ENCODE data around the gene GPX3.

GPX3 gene

DNA sequence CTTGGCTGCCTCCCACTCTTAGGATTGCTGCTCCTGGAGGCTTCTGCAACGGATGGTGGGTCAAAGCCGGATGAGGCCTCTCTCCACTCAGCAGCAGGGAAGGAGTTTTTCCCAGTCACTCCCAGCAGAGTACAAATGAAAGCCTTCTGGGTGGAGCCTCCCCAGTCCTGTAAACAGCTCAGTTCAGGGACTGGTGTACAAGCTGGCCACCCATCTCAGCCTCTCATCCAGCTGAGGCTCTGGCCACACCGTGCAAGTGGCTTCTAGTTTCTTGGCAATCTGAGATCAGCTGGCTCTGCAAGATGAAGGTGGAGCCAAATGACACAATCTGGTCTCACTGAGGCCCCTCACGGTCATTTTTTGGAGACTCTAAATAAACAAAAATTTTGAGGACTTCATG, 10.0 kb downstream of the GPX3 start:
- no peak for DNase-seq (ENCODE audit: low read depth)
- H3K4me3 ChIP-seq (ENCODE audit: low read depth, low read length): no peak overlapping the region
- TF ChIP-seq, protein P1, sequence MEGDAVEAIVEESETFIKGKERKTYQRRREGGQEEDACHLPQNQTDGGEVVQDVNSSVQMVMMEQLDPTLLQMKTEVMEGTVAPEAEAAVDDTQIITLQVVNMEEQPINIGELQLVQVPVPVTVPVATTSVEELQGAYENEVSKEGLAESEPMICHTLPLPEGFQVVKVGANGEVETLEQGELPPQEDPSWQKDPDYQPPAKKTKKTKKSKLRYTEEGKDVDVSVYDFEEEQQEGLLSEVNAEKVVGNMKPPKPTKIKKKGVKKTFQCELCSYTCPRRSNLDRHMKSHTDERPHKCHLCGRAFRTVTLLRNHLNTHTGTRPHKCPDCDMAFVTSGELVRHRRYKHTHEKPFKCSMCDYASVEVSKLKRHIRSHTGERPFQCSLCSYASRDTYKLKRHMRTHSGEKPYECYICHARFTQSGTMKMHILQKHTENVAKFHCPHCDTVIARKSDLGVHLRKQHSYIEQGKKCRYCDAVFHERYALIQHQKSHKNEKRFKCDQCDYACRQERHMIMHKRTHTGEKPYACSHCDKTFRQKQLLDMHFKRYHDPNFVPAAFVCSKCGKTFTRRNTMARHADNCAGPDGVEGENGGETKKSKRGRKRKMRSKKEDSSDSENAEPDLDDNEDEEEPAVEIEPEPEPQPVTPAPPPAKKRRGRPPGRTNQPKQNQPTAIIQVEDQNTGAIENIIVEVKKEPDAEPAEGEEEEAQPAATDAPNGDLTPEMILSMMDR (IDR thresholded peaks at IDR 0.05; ENCODE audit: insufficient read depth, low read depth, low read length, missing control alignments): no peak

DNA sequence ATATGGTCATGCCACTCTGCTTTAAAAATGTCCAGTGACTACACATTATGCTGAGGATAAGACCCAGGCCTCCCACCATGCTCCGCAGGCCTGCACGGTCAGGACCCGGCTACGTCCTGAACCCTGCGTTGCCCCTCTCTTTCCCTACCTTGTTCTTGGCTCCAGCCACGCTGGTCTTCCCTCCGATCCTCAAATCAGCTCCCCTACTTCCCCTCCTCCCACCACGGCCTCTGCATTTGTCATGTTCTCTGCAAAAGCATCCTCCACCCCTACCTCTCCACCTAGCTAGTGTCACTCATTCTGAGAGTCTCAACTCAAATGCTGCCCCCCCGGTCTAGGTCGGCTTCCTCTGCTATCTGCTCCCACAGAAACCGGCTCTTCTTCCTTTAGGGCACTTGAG, 11.2 kb downstream of the GPX3 start:
- TF ChIP-seq, protein P1 (IDR thresholded peaks at IDR 0.05; ENCODE audit: insufficient read depth, low read depth, low read length, missing control alignments): no peak
- H3K4me3 ChIP-seq (ENCODE audit: low read depth, low read length): no peak overlapping the region
- no peak for DNase-seq (ENCODE audit: low read depth)

DNA sequence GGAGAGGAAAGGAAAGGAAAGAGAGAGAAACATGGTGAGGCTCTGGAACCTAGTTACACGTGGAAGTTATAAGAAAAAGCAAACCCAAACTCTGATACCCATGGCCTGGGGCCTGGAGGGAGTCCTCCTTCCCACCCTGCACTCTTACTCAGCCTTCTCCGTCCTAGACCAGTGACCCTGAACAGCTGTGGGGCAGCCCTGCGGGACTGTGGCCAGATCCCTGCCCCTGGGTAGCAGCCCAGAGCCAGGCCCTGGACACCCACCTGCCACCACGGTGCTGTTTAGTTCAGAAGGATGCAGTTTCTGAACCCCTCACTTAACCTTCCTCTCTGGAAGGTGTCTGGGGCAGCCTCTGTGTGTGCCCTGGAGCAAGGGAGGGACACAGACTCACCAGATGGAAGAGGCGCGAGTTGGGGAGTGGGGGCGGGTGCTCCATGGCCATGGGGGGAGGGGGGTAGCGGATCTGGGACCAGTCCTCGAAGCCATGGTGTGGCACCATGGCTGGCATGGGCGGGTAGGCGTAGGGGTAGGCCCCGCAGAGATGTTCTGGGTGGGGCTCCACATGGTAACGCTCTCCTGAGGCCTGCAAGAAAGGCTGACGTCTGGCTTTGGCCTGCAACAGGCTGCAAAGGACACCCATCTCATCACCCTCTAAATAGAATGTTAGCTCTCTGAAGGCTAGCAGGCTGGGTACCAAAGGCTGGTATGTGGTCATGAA, 13.0 kb downstream of the GPX3 start:
- no peak for DNase-seq (ENCODE audit: low read depth)
- H3K4me3 ChIP-seq (ENCODE audit: low read depth, low read length): no peak overlapping the region
- TF ChIP-seq, protein P1 (IDR thresholded peaks at IDR 0.05; ENCODE audit: insufficient read depth, low read depth, low read length, missing control alignments): no peak

DNA sequence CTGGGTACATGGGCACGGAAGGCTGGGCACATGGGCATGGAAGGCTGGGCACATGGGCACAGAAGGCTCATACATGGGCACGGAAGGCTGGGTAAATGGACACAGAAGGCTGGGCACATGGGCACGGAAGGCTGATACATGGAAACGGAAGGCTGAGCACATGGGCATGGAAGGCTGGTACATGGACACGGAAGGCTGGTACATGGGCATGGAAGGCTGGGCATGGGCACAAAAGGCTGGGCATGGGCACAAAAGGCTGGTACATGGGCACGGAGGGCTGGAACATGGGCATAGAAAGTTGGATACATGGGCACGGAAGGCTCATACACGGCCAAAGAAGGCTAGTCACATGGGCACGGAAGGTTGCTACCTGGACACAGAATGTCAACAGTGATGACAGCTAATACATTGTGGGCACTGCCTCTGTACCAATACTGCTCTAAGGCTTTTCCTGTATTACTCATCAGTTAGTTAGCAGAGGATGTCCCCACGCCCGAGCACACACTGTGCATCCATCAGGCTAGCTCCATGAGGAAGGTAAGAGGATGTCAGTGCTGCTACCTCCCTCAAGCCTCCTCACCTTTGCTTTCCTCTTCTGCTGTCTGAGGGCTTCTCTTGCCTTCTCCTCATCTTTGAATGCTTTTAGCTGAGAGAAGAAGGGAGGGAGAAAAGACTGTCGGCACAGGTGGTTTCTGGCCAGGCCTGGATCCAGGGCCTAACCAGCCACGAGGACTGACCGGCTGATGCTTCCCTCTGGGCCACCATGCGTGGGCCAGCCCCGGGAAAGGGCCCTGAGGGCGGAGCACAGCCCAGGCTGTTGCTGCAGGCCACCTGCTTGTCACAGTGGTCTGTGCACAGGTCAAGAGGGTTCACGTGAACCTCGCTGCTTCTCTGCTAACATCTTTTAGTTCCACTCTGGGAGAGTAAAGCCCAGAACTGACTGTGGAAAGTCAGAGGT, 14.3 kb downstream of the GPX3 start:
- TF ChIP-seq, protein P1 (IDR thresholded peaks at IDR 0.05; ENCODE audit: insufficient read depth, low read depth, low read length, missing control alignments): no peak
- H3K4me3 ChIP-seq (ENCODE audit: low read depth, low read length): no peak overlapping the region
- no peak for DNase-seq (ENCODE audit: low read depth)

DNA sequence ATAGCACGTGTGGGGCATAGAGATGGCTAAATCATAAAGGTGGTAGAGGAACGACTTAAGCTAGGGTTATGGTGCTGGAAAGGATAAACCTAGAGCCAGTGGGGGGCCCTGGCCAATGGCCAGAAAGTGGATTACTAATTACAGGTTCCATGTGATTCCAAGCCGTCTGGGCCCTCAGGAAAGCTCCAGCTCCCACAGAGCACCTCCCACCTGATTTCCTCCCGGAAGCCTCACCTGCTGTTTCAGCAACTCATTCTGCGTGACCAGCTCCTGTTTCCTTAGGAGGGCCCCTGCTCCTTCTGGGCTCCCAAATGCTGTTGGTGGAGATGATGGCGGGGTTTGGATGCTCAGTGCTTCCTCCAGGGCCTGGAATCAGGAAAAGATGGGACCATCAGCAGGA, 16.2 kb downstream of the GPX3 start:
- H3K4me3 ChIP-seq (ENCODE audit: low read depth, low read length): no peak overlapping the region
- TF ChIP-seq, protein P1 (IDR thresholded peaks at IDR 0.05; ENCODE audit: insufficient read depth, low read depth, low read length, missing control alignments): no peak
- no peak for DNase-seq (ENCODE audit: low read depth)

DNA sequence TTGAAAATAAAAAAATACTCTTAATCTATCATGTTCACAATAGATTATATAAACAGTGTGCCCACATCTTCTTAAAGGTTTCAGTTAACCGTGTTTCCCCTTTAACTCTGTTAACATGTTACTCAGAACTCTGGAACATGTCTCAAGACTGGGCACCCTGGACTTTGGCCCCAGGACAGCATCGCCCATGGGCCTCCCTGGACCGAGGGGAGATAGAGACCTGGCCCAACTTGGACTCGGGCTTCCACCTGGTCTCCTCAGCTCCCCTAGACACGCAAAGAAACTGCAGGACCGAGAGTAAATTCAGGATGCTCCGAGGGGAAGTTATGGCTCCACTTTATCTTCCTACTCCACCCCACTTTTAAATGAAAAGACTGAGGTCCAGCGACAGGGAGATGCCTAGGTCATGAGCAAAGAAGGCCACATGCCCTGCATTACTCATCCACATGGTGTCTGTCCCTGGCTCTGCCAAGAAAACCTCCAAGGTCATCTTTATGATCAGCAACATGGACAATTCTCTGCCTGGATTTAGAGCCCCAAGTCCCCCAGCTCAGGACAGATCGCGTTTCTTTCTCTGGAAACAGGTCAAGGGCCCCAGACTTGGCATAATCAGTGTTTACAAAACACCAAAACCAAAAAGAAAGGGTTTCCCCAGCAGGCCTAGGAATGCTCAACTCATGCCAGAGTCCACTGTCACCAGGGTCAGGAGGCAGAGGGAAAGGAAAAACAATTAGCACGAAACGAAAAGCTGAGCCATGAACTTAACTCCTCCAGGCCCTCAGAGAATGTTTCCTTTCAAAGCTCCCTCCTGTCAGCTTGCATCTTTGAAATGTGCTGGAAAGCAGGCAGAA, 17.4 kb downstream of the GPX3 start:
- DNase-seq (ENCODE audit: low read depth): no peak
- TF ChIP-seq, protein P1 (IDR thresholded peaks at IDR 0.05; ENCODE audit: insufficient read depth, low read depth, low read length, missing control alignments): no peak
- no peak overlapping the region for H3K4me3 ChIP-seq (ENCODE audit: low read depth, low read length)
